Liver (tissue), 9 donors: ENCODE measurements around the gene ZNF148. TPM values are rescaled to one million over a fixed set of nuclear protein-coding genes. Genes with fewer than 3 reads are reported as not detected.

Experiments used
- DNase-seq: peaks from one replicate; pipeline ENCODE4 v3.0.0-alpha.2; 2017; ENCODE audit warnings: low spot score
- H3K27ac ChIP-seq, 2 donors: one replicate each; pipeline ENCODE4 v1.7.0; 2013; ENCODE audit warnings: inconsistent platforms in 2 of 2, low read length in 2 of 2, control low read depth in 1 of 2, low read depth in 1 of 2, mild to moderate bottlenecking in 1 of 2
- H3K27me3 ChIP-seq, 4 donors: one replicate each; pipeline versions ENCODE4 v1.6.1 to v1.7.0; 2013; ENCODE audit warnings: low read length in 3 of 4, inconsistent platforms in 1 of 4, mild to moderate bottlenecking in 1 of 4, moderate library complexity in 1 of 4; ENCODE audit not compliant: control insufficient read depth in 4 of 4, insufficient read depth in 4 of 4
- H3K36me3 ChIP-seq, 4 donors: one replicate each; pipeline versions ENCODE4 v1.6.1 to v1.7.0; 2013; ENCODE audit warnings: low read length in 3 of 4, mild to moderate bottlenecking in 3 of 4, low read depth in 1 of 4, moderate library complexity in 1 of 4; ENCODE audit not compliant: control insufficient read depth in 4 of 4, insufficient read depth in 3 of 4
- H3K4me1 ChIP-seq, 4 donors: one replicate each; pipeline versions ENCODE4 v1.6.1 to v1.7.0; 2013; ENCODE audit warnings: low read length in 3 of 4, mild to moderate bottlenecking in 3 of 4, moderate library complexity in 1 of 4; ENCODE audit not compliant: control insufficient read depth in 4 of 4, insufficient read depth in 4 of 4
- H3K4me3 ChIP-seq, 3 donors: one replicate each; pipeline versions ENCODE4 v1.6.1 to v1.7.0; 2013; ENCODE audit warnings: low read length in 3 of 3, control low read depth in 1 of 3, low read depth in 1 of 3, mild to moderate bottlenecking in 1 of 3
- H3K9ac ChIP-seq, 2 donors: one replicate each; pipeline ENCODE4 v1.7.0; 2013; ENCODE audit warnings: low read length in 2 of 2, mild to moderate bottlenecking in 2 of 2, moderate library complexity in 2 of 2, control low read depth in 1 of 2, low read depth in 1 of 2
- H3K9me3 ChIP-seq, 4 donors: one replicate each; pipeline versions ENCODE4 v1.6.1 to v1.7.0; 2013; ENCODE audit warnings: low read length in 3 of 4; ENCODE audit not compliant: control insufficient read depth in 4 of 4
- EGR1 ChIP-seq, 2 donors: IDR thresholded peaks; 2 replicates each; pipeline ENCODE4 v1.6.1; 2016 to 2018; ENCODE audit warnings: antibody characterized with exemption in 2 of 2, low read depth in 2 of 2
- FOXA1 ChIP-seq: IDR thresholded peaks from 2 replicates; pipeline ENCODE4 v1.6.1; 2016; ENCODE audit warnings: antibody characterized with exemption
- FOXA2 ChIP-seq: IDR thresholded peaks from 2 replicates; pipeline ENCODE4 v1.6.1; 2016; ENCODE audit warnings: antibody characterized with exemption
- GABPA ChIP-seq, 2 donors: IDR thresholded peaks in 1 of 2; conservative IDR thresholded peaks in 1 of 2; 2 replicates each; pipeline ENCODE4 v1.6.1; 2016; ENCODE audit warnings: antibody characterized with exemption in 2 of 2, mild to moderate bottlenecking in 1 of 2, moderate library complexity in 1 of 2
- HNF4A ChIP-seq, 2 donors: conservative IDR thresholded peaks; 2 replicates each; pipeline ENCODE4 v1.6.1; 2016; ENCODE audit warnings: antibody characterized with exemption in 2 of 2, mild to moderate bottlenecking in 2 of 2
- JUND ChIP-seq, 2 donors: IDR thresholded peaks; 2 replicates each; pipeline ENCODE4 v1.6.1; 2016; ENCODE audit warnings: antibody characterized with exemption in 2 of 2
- NR2F2 ChIP-seq: IDR thresholded peaks from 2 replicates; pipeline ENCODE4 v1.6.1; 2016; ENCODE audit warnings: antibody characterized with exemption
- RAD21 ChIP-seq, 2 donors: IDR thresholded peaks; 2 replicates each; pipeline ENCODE4 v1.6.1; 2016; ENCODE audit warnings: antibody characterized with exemption in 2 of 2, mild to moderate bottlenecking in 2 of 2
- RXRA ChIP-seq, 2 donors: IDR thresholded peaks; 2 replicates each; pipeline ENCODE4 v1.6.1; 2017 to 2018; ENCODE audit warnings: antibody characterized with exemption in 2 of 2, mild to moderate bottlenecking in 1 of 2
- SP1 ChIP-seq: IDR thresholded peaks from 2 replicates; pipeline ENCODE4 v1.6.1; 2018; ENCODE audit warnings: antibody characterized with exemption, mild to moderate bottlenecking
- YY1 ChIP-seq: IDR thresholded peaks from 2 replicates; pipeline ENCODE4 v1.6.1; 2016; ENCODE audit warnings: antibody characterized with exemption, mild to moderate bottlenecking
- WGBS: extraction: QIAGEN DNeasy Blood & Tissue Kit; methylation state at CpG from one replicate; pipeline ENCODE4 v1.1.7; 2013; 5-methylcytosine and 5-hydroxymethylcytosine counted together
- polyA plus RNA-seq, 2 donors: library from polyadenylated mRNA; stranded (reverse) in 1 of 2; unstranded in 1 of 2; fragments of 200-250 nt in 1 of 2; fragments of >200 nt in 1 of 2; fragmentation: Nextera tagmentation in 1 of 2; extraction: Ambion mirVana in 1 of 2; gene quantifications; one replicate each; pipeline versions ENCODE4 v1.2.1 to v1.2.3, GENCODE V29; 2013 to 2015
- total RNA-seq, 2 donors: library from RNA; depleted of rRNA; stranded (reverse); fragments of >200 nt; gene quantifications; one replicate each; pipeline ENCODE4 v1.2.3, GENCODE V29; 2014
- TF ChIP-seq, protein P1 (sequence below): IDR thresholded peaks from 2 replicates; pipeline ENCODE4 v1.6.1; 2016; ENCODE audit warnings: antibody characterized with exemption
- TF ChIP-seq, protein P2 (sequence below): IDR thresholded peaks from 2 replicates; pipeline ENCODE4 v1.6.1; 2016; ENCODE audit warnings: antibody characterized with exemption
- TF ChIP-seq, protein P3 (sequence below): fragments of 150-350 bp; IDR thresholded peaks from 2 replicates; pipeline ENCODE4 v1.5.1; 2017; ENCODE audit warnings: improper control_type of control experiment, low read depth, low read length; ENCODE audit not compliant: missing input control
- TF ChIP-seq, protein P4 (sequence below): IDR thresholded peaks from 2 replicates; pipeline ENCODE4 v1.6.1; 2016; ENCODE audit warnings: antibody characterized with exemption
- donor health status: healthy.
- donor health status: healthy.
- donor health status: healthy.
- donor health status: healthy.
- donor health status: healthy.

The ZNF148 gene
- total and polyA plus RNA-seq, 4 donors: 4.0 to 20.3 (median 17.1) TPM

DNA sequence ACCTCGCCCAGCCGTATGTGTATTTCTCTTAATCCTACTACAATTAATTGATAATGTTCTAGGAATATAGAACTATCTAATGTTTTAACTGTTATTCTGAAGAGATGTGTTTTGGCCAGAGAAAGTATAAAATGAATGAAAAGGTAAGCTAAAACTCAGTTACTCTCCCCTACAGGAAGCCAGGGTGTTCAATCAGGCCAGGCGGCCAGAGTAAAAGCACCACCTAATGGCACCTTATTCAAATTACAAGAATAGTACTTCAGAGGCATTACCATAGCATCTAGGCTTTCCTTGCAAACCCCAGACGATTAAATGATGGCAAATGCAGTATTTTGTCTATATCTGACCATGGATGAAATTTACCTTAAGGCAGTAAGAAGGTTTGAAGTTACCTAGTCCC, 172.9 kb downstream of the ZNF148 start:
- no peak for DNase-seq
- Histone ChIP-seq H3K27me3 (no peaks in the 10 kb centered on the region), H3K9ac (no peak overlapping the region), H3K27ac (no peak overlapping the region), H3K36me3 (no peaks in the 10 kb centered on the region), H3K4me1 (no peaks in the 10 kb centered on the region), H3K4me3 (no peak overlapping the region), H3K9me3 (no peaks in the 10 kb centered on the region)
- 93% methylated on average over 4 of the region's 4 CpGs for WGBS
- TF ChIP-seq, protein P1, sequence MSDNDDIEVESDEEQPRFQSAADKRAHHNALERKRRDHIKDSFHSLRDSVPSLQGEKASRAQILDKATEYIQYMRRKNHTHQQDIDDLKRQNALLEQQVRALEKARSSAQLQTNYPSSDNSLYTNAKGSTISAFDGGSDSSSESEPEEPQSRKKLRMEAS: no peak
- peak in 1 of 2 donors; percentile 41 for TF ChIP-seq RAD21 (IDR thresholded peaks at IDR 0.05)

DNA sequence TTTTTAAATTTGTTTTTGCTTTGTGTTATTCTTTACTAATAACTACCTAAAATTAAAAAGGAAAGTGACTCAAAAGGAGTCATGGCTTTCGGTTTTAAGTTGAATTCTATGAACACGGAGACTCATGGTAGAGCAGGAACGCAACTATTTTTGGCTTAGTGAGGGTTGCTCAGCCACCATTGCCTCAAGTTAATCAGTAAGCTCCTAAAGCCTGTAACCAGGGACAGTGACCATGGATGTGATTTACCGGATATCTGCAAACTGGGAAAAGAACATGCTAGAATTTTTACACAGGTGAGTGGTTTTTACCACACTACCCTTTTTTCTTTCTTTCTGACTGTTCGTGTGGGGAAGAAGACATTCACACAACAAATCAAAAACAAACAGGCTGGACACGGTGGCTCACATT, 174.4 kb downstream of the ZNF148 start:
- Histone ChIP-seq H3K9me3 (no peaks in the 10 kb centered on the region), H3K27ac (no peak overlapping the region), H3K9ac (no peak overlapping the region), H3K36me3 (no peaks in the 10 kb centered on the region), H3K4me3 (no peak overlapping the region), H3K27me3 (no peaks in the 10 kb centered on the region), H3K4me1 (no peaks in the 10 kb centered on the region)
- no peak for DNase-seq
- 36% methylated on average over 6 of the region's 6 CpGs for WGBS
- TF ChIP-seq, protein P2, sequence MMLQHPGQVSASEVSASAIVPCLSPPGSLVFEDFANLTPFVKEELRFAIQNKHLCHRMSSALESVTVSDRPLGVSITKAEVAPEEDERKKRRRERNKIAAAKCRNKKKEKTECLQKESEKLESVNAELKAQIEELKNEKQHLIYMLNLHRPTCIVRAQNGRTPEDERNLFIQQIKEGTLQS: no peak
- TF ChIP-seq, protein P3, sequence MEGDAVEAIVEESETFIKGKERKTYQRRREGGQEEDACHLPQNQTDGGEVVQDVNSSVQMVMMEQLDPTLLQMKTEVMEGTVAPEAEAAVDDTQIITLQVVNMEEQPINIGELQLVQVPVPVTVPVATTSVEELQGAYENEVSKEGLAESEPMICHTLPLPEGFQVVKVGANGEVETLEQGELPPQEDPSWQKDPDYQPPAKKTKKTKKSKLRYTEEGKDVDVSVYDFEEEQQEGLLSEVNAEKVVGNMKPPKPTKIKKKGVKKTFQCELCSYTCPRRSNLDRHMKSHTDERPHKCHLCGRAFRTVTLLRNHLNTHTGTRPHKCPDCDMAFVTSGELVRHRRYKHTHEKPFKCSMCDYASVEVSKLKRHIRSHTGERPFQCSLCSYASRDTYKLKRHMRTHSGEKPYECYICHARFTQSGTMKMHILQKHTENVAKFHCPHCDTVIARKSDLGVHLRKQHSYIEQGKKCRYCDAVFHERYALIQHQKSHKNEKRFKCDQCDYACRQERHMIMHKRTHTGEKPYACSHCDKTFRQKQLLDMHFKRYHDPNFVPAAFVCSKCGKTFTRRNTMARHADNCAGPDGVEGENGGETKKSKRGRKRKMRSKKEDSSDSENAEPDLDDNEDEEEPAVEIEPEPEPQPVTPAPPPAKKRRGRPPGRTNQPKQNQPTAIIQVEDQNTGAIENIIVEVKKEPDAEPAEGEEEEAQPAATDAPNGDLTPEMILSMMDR: no peak
- TF ChIP-seq EGR1 (IDR thresholded peaks at IDR 0.05; ENCODE audit: low read depth in 2 of 2): no peak
- TF ChIP-seq, protein P4, sequence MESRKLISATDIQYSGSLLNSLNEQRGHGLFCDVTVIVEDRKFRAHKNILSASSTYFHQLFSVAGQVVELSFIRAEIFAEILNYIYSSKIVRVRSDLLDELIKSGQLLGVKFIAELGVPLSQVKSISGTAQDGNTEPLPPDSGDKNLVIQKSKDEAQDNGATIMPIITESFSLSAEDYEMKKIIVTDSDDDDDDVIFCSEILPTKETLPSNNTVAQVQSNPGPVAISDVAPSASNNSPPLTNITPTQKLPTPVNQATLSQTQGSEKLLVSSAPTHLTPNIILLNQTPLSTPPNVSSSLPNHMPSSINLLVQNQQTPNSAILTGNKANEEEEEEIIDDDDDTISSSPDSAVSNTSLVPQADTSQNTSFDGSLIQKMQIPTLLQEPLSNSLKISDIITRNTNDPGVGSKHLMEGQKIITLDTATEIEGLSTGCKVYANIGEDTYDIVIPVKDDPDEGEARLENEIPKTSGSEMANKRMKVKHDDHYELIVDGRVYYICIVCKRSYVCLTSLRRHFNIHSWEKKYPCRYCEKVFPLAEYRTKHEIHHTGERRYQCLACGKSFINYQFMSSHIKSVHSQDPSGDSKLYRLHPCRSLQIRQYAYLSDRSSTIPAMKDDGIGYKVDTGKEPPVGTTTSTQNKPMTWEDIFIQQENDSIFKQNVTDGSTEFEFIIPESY: no peak
- TF ChIP-seq FOXA2: no peak
- TF ChIP-seq RAD21 (IDR thresholded peaks at IDR 0.05): peak in 1 of 2 donors; percentile 32
- TF ChIP-seq RXRA (IDR thresholded peaks at IDR 0.05): peak in 1 of 2 donors; percentile 29
- TF ChIP-seq SP1: peak; percentile 28
- peak; percentile 97 for TF ChIP-seq YY1
- TF ChIP-seq JUND (IDR thresholded peaks at IDR 0.05): no peak
- no peak for TF ChIP-seq NR2F2
- no peak for TF ChIP-seq GABPA (IDR thresholded peaks at IDR 0.05 in 1 of 2, conservative IDR thresholded peaks at IDR 0.05 in 1 of 2)

DNA sequence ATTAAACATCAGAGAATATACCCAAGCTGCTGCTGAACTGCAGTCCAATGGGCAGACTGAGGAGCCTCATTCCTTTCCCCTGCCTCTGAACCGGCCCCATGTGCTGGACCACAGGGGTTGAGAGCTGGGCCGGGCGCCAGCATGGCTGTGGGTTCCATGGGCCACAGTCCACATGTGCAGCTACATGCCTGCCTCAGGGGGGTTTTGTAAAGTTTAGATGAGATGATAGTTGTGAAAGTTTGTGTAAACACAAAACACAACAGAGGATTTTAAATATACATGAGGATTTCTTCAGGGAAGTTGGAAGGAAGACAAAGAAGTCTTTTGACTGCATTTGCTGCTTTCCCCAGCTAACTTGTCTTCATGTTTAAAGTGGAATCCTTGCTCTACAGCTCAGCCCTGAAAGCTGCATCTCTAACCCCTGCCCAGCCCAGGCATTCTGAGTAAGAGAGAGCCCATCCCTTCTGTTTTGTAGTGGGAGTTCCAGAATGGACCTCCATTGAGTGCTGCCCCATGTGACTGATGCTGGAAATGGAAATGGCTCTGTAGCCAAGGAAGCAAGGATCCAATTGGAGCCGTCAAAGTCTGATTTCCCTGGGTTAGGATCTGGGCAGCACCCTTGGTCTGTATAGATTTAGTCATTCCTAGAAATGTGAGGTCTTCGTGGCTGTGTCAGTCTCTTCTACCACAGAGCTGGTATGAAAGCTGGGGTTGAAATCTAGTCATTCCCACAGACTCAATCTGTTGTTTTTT, 180.1 kb downstream of the ZNF148 start:
- no peak overlapping the region for H3K9ac ChIP-seq
- H3K36me3 ChIP-seq: no peaks in the 10 kb centered on the region
- 83% methylated on average over 5 of the region's 5 CpGs for WGBS
- DNase-seq: no peak
- no peaks in the 10 kb centered on the region for H3K9me3 ChIP-seq
- no peak overlapping the region for H3K27ac ChIP-seq
- no peaks in the 10 kb centered on the region for H3K27me3 ChIP-seq
- H3K4me1 ChIP-seq: no peaks in the 10 kb centered on the region
- H3K4me3 ChIP-seq: no peak overlapping the region
- no peak for TF ChIP-seq YY1
- TF ChIP-seq, protein P3: no peak
- TF ChIP-seq FOXA1: no peak
- no peak for TF ChIP-seq RXRA (IDR thresholded peaks at IDR 0.05)
- no peak for TF ChIP-seq NR2F2
- TF ChIP-seq EGR1 (IDR thresholded peaks at IDR 0.05; ENCODE audit: low read depth in 2 of 2): no peak
- TF ChIP-seq, protein P4: no peak
- no peak for TF ChIP-seq HNF4A (conservative IDR thresholded peaks at IDR 0.05)
